ENCODE measurements around the gene PRAC2. TPM values are rescaled to one million over a fixed set of nuclear protein-coding genes. Genes with fewer than 3 reads are reported as not detected.

PRAC2 gene
- total RNA-seq, 1 donor from 2014 or later, result not detected

GRCh38 chr17:48723423-48724250 is 652 bp downstream of the PRAC2 start:
- ATAC-seq (no peak), DNase-seq (no peak)
- peak overlapping the region; percentile 17 for H3K4me3 ChIP-seq
- peaks cover 100% of the 10 kb centered on the region for H3K27me3 ChIP-seq (ENCODE audit: low read depth)
- H3K9me3 ChIP-seq, result no peaks in the 10 kb centered on the region
- intact Hi-C loops (cut with DNase I), result no loop called here
- H3K27ac ChIP-seq, result no peak overlapping the region
- no peaks in the 10 kb centered on the region for H3K36me3 ChIP-seq
- TF ChIP-seq CTCF (IDR thresholded peaks at IDR 0.05), result no peak
- peaks cover 42% of the 10 kb centered on the region for H3K4me1 ChIP-seq

DNA sequence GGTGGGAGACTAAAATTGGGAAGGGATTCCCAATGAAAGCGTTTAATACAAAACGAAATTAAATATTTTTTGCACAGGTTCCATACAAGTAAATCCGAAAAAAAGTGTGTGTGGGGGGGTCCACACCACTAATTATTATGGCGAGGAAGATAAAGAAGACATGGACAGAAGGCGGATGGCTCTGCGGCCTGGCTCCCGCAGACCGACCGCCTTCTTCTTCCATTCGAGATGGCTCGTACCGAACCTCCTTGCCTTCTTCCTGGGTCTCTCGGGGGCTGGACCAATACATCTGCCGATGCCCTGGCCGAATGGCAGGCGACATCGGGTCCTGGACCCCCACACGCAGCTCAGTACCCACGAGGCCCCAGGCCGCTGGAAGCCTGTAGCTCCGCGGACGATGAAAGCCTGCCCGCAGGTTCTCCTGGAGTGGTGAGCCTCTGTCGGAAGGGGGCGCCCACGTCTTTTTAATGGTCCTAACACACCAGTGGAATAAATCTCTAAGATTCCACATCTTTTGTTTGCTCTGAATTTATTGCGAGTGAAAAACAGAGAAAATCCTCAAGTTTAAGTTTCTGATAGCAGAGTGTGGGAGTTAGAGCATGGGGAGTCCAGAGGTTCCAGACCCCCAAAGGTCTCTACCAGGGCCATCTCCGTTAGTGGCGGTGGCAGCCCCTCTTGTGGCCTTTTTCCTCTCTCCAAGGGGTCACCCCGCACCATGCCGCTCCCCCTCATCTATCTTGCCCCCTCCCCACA is 1.4 kb downstream of the PRAC2 start:
- no peak overlapping the region for H3K4me3 ChIP-seq
- H3K4me1 ChIP-seq, result peaks cover 36% of the 10 kb centered on the region
- peak; percentile 75 for TF ChIP-seq CTCF (IDR thresholded peaks at IDR 0.05)
- H3K9me3 ChIP-seq, result no peaks in the 10 kb centered on the region
- no peaks in the 10 kb centered on the region for H3K36me3 ChIP-seq
- intact Hi-C loops (cut with DNase I), result no loop called here
- peak; percentile 80 to 87 for ATAC-seq
- H3K27me3 ChIP-seq (ENCODE audit: low read depth), result peaks cover 100% of the 10 kb centered on the region
- no peak overlapping the region for H3K27ac ChIP-seq
- DNase-seq, result peak; percentile 87

DNA sequence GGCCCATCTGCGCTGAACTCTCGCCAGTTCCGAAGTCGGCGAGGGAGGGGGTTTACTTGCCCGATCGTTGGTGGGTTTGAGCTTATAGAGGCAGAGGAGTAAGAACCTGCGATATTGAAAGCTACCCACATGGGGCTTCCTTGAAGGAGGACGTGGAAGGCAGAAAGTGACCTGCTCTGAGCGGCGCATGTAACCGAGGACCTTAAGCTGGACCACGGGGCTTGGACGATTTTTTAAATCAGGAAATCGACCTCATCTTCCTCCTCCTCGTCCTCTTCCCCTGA is 2.0 kb downstream of the PRAC2 start:
- TF ChIP-seq CTCF (IDR thresholded peaks at IDR 0.05), result no peak
- no peaks in the 10 kb centered on the region for H3K36me3 ChIP-seq
- H3K27me3 ChIP-seq (ENCODE audit: low read depth), result peaks cover 100% of the 10 kb centered on the region
- no peak overlapping the region for H3K27ac ChIP-seq
- ATAC-seq (no peak), DNase-seq (no peak)
- H3K4me3 ChIP-seq, result no peak overlapping the region
- H3K9me3 ChIP-seq, result no peaks in the 10 kb centered on the region
- intact Hi-C loops (cut with DNase I), result no loop called here
- peaks cover 33% of the 10 kb centered on the region for H3K4me1 ChIP-seq

DNA sequence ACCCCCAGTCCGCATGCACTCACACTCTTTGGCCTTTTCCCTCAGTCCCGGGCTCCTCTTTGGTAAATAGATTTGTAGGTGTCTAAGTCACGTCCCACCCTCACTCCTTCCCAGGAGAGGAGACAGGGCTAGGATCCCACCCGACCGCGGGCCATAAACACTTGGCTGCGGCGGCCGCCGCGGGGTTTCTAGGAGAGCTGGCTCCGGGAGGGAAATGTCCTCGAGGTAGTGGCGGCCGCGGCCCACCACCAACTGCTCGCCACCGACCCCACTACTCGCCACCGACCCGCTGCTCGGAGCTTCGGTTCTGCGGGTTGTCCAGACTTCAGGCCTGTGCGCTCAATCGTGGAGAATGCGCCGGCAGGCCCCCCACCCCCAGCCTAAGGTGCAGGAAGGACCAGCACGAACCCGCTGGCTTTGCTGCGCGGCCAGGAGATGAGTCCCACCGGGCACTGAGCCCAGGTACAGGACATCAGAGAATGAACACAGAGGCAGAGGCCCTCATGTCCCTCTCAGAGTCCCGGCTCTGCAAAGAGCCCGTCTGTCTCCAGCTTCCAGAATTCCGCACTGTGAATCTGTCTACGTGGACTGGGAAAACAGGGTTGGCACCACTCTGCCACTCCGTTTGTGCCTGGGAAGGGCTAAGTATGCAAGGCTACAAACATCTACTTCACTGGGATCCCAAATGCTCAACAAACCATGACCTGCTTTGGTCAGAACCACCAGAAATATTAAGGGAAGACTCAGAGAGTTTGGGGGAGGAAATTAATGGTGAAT is 2.5 kb downstream of the PRAC2 start:
- TF ChIP-seq CTCF (IDR thresholded peaks at IDR 0.05), result no peak
- Histone ChIP-seq H3K4me1 (peaks cover 33% of the 10 kb centered on the region), H3K4me3 (no peak overlapping the region), H3K36me3 (no peaks in the 10 kb centered on the region), H3K27ac (no peak overlapping the region), H3K9me3 (no peaks in the 10 kb centered on the region), H3K27me3 (ENCODE audit: low read depth) (peaks cover 100% of the 10 kb centered on the region)
- intact Hi-C loops (cut with DNase I), result no loop called here
- no peak for DNase-seq
- no peak for ATAC-seq

DNA sequence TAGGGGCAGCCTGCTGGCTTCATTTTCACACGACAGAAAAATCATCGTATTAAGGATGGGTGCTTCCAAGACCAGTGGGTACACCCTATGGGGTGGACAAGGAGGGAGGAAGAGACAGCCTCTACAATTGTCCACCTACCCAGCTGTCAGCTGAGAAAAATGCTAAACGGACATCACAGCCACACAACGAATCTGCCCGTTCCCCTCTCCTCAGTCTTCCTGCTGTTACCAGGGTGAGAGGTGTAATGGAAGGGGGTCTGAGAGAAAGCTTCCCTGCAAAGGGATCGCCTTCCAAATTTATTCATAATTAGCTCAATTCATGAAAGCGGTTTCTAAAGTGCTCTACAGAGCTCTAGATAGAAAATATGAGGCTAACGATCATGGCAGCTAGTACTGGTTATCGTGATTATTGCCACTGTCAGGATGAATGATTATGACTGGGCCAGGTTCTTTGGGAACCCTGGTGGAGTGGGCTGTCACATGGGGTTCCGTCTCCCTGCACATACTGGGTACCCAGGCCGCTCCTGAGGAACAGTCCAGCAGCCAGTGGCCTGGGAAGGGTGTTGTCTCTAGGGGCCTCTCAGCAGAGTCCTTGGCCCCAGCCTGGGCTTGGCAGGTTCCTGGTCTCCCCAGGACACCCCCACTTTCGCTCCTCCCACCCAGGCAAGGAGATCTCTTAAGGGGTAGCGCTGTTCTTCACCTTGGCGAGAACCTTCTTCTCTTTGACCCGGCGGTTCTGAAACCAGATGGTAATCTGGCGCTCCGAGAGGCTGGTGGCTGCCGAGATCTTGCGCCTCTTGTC is 3.3 kb downstream of the PRAC2 start:
- peaks cover 99% of the 10 kb centered on the region for H3K27me3 ChIP-seq (ENCODE audit: low read depth)

More for the DNA sequence above, 3.3 kb downstream of the PRAC2 start:
- Histone ChIP-seq H3K4me1 (peaks cover 33% of the 10 kb centered on the region), H3K36me3 (no peaks in the 10 kb centered on the region), H3K9me3 (no peaks in the 10 kb centered on the region), H3K27ac (no peak overlapping the region), H3K4me3 (no peak overlapping the region)
- TF ChIP-seq CTCF (IDR thresholded peaks at IDR 0.05), result no peak
- intact Hi-C loops (cut with DNase I), result no loop called here
- no peak for DNase-seq
- no peak for ATAC-seq

All from lower lobe of right lung (tissue), 2 donors.